ENCODE measurements around the gene DCUN1D1.

The DCUN1D1 gene

DNA sequence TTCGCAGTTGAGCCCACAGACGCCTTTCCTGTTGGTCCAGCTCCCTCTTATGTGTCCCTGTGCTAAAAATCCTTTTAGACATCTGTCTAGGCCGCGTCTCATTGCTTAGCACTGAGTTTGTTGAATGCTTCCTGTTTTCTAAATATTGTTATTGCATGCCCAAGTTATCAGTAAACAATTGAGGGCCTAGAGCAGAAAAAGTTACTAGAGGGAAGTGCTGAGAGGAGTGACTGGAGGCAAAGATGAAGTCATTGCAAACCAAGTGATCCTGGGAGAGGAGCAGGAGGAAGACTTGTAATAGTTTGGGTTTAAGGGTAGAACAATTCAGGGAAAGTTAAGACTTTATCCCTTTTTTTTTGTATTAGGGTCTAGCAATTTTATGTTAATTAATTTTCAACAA, 88.1 kb downstream of the DCUN1D1 start:
- no peak for DNase-seq (ENCODE audit: low read depth in 2 of 2)

- DNase-seq (ENCODE audit: low read depth in 2 of 2) = no peak
Observed at GRCh38 chr3:182891364-182891763, 89.0 kb downstream of the DCUN1D1 start.

DNA sequence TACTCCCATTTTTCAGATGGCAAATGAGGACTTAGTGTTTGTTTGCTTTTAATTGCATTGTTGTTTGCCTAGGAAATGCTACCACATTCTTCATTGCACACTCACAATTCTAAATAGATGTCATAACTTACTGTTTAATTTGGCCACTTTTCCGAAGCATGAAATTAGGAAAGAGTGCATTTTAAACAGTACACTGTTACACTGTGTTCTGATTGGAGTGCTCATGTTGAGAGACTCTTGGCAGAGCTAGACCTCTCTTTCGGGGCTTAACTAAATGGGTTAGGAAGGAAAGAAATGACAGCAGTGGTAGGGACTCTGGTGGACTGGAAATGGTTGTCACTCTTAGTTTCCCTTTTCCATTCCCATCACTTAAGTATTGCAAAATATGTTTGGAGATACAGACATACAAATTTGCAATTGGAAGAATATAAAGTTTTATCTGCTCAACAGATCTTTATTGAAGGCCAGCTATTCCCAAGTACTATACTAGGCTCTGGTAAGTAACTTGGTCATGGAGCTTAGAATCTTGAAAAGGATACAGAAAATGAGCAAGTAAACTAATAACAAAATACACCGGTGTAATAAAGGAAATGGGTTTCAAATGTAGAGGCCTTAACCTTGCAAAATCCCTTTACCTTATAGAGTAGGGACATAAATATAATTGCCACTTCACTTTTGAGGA, 90.2 kb downstream of the DCUN1D1 start:
- DNase-seq (ENCODE audit: low read depth in 2 of 2) = no peak
